Esophagus muscularis mucosa (tissue), 4 donors: ENCODE data around the gene SERPINA12. TPM values are rescaled to one million over a fixed set of nuclear protein-coding genes. Genes with fewer than 3 reads are reported as not detected.
A peak's percentile ranks its signal among the peaks of the same experiment; 100 is the strongest.

Experiments
- DNase-seq: peaks from one replicate; pipeline ENCODE4 v3.0.0-alpha.2; 2017; ENCODE audit errors: extremely low spot score
- H3K27ac ChIP-seq, 4 donors: fragments of 200-600 bp; sonication (generic); replicated peaks in 1 of 4; 1 replicate in 3 of 4; 2 replicates in 1 of 4; pipeline ENCODE4 v1.5.1; 2016 to 2019; ENCODE audit warnings: mild to moderate bottlenecking in 1 of 4
- H3K27me3 ChIP-seq, 4 donors: fragments of 200-600 bp; sonication (generic); one replicate each; pipeline versions ENCODE4 v1.5.1 to v1.6.0; 2016 to 2019
- H3K36me3 ChIP-seq, 4 donors: fragments of 200-600 bp; sonication (generic); one replicate each; pipeline ENCODE4 v1.5.1; 2016 to 2019
- H3K4me1 ChIP-seq, 4 donors: fragments of 200-600 bp; sonication (generic); one replicate each; pipeline ENCODE4 v1.5.1; 2016 to 2019
- H3K4me3 ChIP-seq, 4 donors: fragments of 200-600 bp; sonication (generic); 1 replicate in 2 of 4; 2 replicates in 2 of 4; pipeline ENCODE4 v1.5.1; 2016 to 2019; ENCODE audit warnings: mild to moderate bottlenecking in 4 of 4, moderate library complexity in 1 of 4
- H3K9me3 ChIP-seq, 4 donors: fragments of 200-600 bp; sonication (generic); 1 replicate in 3 of 4; 2 replicates in 1 of 4; pipeline ENCODE4 v1.5.1; 2016 to 2019
- CTCF ChIP-seq, 3 experiments: fragments of 200-600 bp in 2 of 3; fragments of 450-650 bp in 1 of 3; sonication (generic) in 2 of 3; IDR thresholded peaks; one replicate each; pipeline ENCODE4 v1.5.1; 2017 to 2019; ENCODE audit warnings: antibody characterized with exemption in 3 of 3, mild to moderate bottlenecking in 2 of 3, moderate library complexity in 1 of 3
- EP300 ChIP-seq: sonication (generic); formaldehyde crosslinking; IDR thresholded peaks from one replicate; pipeline ENCODE4 v1.6.1; 2017; ENCODE audit warnings: antibody characterized with exemption
- POLR2A ChIP-seq: fragments of 450-650 bp; IDR thresholded peaks from one replicate; pipeline ENCODE4 v1.6.1; 2017; ENCODE audit warnings: antibody characterized with exemption, moderate library complexity, mild to moderate bottlenecking, low read depth
- POLR2AphosphoS5 ChIP-seq, 2 donors: sonication (generic); formaldehyde crosslinking; IDR thresholded peaks; one replicate each; pipeline ENCODE4 v1.6.1; 2017; ENCODE audit warnings: antibody characterized with exemption in 2 of 2
- WGBS: methylation state at CpG from one replicate; pipeline ENCODE4 v1.1.5; 2018; 5-methylcytosine and 5-hydroxymethylcytosine counted together
- intact Hi-C: fragments of 100-400 bp; cut with DNase I; formaldehyde crosslinking; loops from one replicate; pipeline ENCODE4 v1.15.1; 2023
- total RNA-seq, 4 donors: library from RNA; depleted of rRNA; stranded (reverse); fragments of >200 nt; gene quantifications; one replicate each; pipeline versions ENCODE4 v1.1.0 to v1.2.1, GENCODE V29; 2016

The SERPINA12 gene
- total RNA-seq, 4 donors from 2014 or later: not detected

GRCh38 chr14:94548999-94549985, 40.0 kb upstream of the SERPINA12 start:
- H3K27me3 ChIP-seq: peaks cover 0 to 44% (median 2%) of the 10 kb centered on the region in 4 donors
- no peak overlapping the region for H3K4me3 ChIP-seq
- no peak for TF ChIP-seq POLR2A
- peak; percentile 58 to 92 (median 75) for TF ChIP-seq CTCF (IDR thresholded peaks at IDR 0.05)
- no peak for TF ChIP-seq EP300
- no peak for TF ChIP-seq POLR2AphosphoS5 (IDR thresholded peaks at IDR 0.05)
- H3K27ac ChIP-seq: no peak overlapping the region
- WGBS: 30% methylated on average over 24 of the region's 24 CpGs
- peaks cover 0 to 10% (median 8%) of the 10 kb centered on the region in 4 donors for H3K9me3 ChIP-seq
- DNase-seq: no peak
- no peaks in the 10 kb centered on the region for H3K4me1 ChIP-seq
- intact Hi-C loops: no loop called here
- no peaks in the 10 kb centered on the region for H3K36me3 ChIP-seq

GRCh38 chr14:94548131-94548998, 39.1 kb upstream of the SERPINA12 start:
- Histone ChIP-seq H3K9me3 (peaks cover 0 to 9% (median 3%) of the 10 kb centered on the region in 4 donors), H3K27ac (no peak overlapping the region), H3K36me3 (no peaks in the 10 kb centered on the region), H3K27me3 (peaks cover 0 to 49% (median 2%) of the 10 kb centered on the region in 4 donors), H3K4me1 (no peaks in the 10 kb centered on the region), H3K4me3 (no peak overlapping the region)
- intact Hi-C loops: no loop called here
- no peak for TF ChIP-seq EP300
- TF ChIP-seq CTCF (IDR thresholded peaks at IDR 0.05): no peak
- no peak for TF ChIP-seq POLR2A
- TF ChIP-seq POLR2AphosphoS5 (IDR thresholded peaks at IDR 0.05): no peak
- DNase-seq: no peak
- WGBS: 85% methylated on average over 14 of the region's 14 CpGs

- no peak for TF ChIP-seq POLR2A
- no peak for TF ChIP-seq EP300
- TF ChIP-seq CTCF (IDR thresholded peaks at IDR 0.05): no peak
- TF ChIP-seq POLR2AphosphoS5 (IDR thresholded peaks at IDR 0.05): no peak
- 66% methylated on average over 4 of the region's 4 CpGs for WGBS
- no peaks in the 10 kb centered on the region for H3K36me3 ChIP-seq
- H3K4me1 ChIP-seq: no peaks in the 10 kb centered on the region
- H3K4me3 ChIP-seq: no peak overlapping the region
- peaks cover 0 to 9% (median 3%) of the 10 kb centered on the region in 4 donors for H3K9me3 ChIP-seq
- H3K27me3 ChIP-seq: peaks cover 0 to 55% (median 2%) of the 10 kb centered on the region in 4 donors
- H3K27ac ChIP-seq: no peak overlapping the region
- intact Hi-C loops: no loop called here
- no peak for DNase-seq
Observed at GRCh38 chr14:94547726-94548125, 38.5 kb upstream of the SERPINA12 start.

- peaks cover 0 to 9% (median 3%) of the 10 kb centered on the region in 4 donors for H3K9me3 ChIP-seq
- intact Hi-C loops: no loop called here
- H3K27me3 ChIP-seq: peaks cover 0 to 60% (median 2%) of the 10 kb centered on the region in 4 donors
- H3K36me3 ChIP-seq: no peaks in the 10 kb centered on the region
- TF ChIP-seq POLR2A: no peak
- TF ChIP-seq CTCF (IDR thresholded peaks at IDR 0.05): no peak
- TF ChIP-seq EP300: no peak
- no peak for TF ChIP-seq POLR2AphosphoS5 (IDR thresholded peaks at IDR 0.05)
- no peak for DNase-seq
- WGBS: 86% methylated on average over 8 of the region's 8 CpGs
- H3K4me1 ChIP-seq: no peaks in the 10 kb centered on the region
- H3K27ac ChIP-seq: no peak overlapping the region
- no peak overlapping the region for H3K4me3 ChIP-seq
Observed at GRCh38 chr14:94547151-94547680, 37.9 kb upstream of the SERPINA12 start.
